ENCODE measurements around the gene ELFN1.

ELFN1 gene

GRCh38 chr7:1705856-1706255 lies 35.8 kb downstream of the ELFN1 start:
- no peak for TF ChIP-seq CTCF (conservative IDR thresholded peaks at IDR 0.05; ENCODE audit: low read length)
- TF ChIP-seq EZH2phosphoT487 (IDR thresholded peaks at IDR 0.05; ENCODE audit: borderline replicate concordance): no peak
- Histone ChIP-seq H3K36me3 (ENCODE audit: insufficient read depth, low read length) (no peaks in the 10 kb centered on the region), H3K4me2 (ENCODE audit: low read depth, low read length, poor library complexity, severe bottlenecking) (no peak overlapping the region), H3F3A (ENCODE audit: low read depth) (no peaks in the 10 kb centered on the region), H3K79me2 (ENCODE audit: insufficient read depth, low read length) (no peaks in the 10 kb centered on the region), H2AFZ (ENCODE audit: low read length) (no peak overlapping the region), H3K9ac (ENCODE audit: low read depth, low read length, poor library complexity, severe bottlenecking) (no peak overlapping the region), H3K4me1 (ENCODE audit: insufficient read depth, low read length, poor library complexity, severe bottlenecking) (no peaks in the 10 kb centered on the region), H3K9me2 (replicated peaks; ENCODE audit: low read depth, low read length) (no peaks in the 10 kb centered on the region), H3K4me3 (ENCODE audit: low read length, poor library complexity, severe bottlenecking) (no peak overlapping the region), H3K9me3 (ENCODE audit: insufficient read depth, low read depth, low read length) (peaks cover 17% of the 10 kb centered on the region; the same call in 1 of the 2 replicates), H4K20me1 (ENCODE audit: insufficient read depth, low read length, poor library complexity, severe bottlenecking) (no peaks in the 10 kb centered on the region), H3K27me3 (ENCODE audit: insufficient read depth, low read length, poor library complexity, severe bottlenecking) (no peaks in the 10 kb centered on the region)

GRCh38 chr7:1706381-1706720 lies 36.3 kb downstream of the ELFN1 start:
- peaks cover 17% of the 10 kb centered on the region; the same call in 1 of the 2 replicates for H3K9me3 ChIP-seq (ENCODE audit: insufficient read depth, low read depth, low read length)
- TF ChIP-seq EZH2phosphoT487 (IDR thresholded peaks at IDR 0.05; ENCODE audit: borderline replicate concordance) (no peak), CTCF (conservative IDR thresholded peaks at IDR 0.05; ENCODE audit: low read length) (no peak)

GRCh38 chr7:1706721-1707613 lies 36.9 kb downstream of the ELFN1 start:
- Histone ChIP-seq H4K20me1 (ENCODE audit: insufficient read depth, low read length, poor library complexity, severe bottlenecking) (no peaks in the 10 kb centered on the region), H3K4me1 (ENCODE audit: insufficient read depth, low read length, poor library complexity, severe bottlenecking) (no peaks in the 10 kb centered on the region), H3K36me3 (ENCODE audit: insufficient read depth, low read length) (no peaks in the 10 kb centered on the region), H2AFZ (ENCODE audit: low read length) (no peak overlapping the region), H3K27me3 (ENCODE audit: insufficient read depth, low read length, poor library complexity, severe bottlenecking) (no peaks in the 10 kb centered on the region), H3K79me2 (ENCODE audit: insufficient read depth, low read length) (no peaks in the 10 kb centered on the region), H3K4me2 (ENCODE audit: low read depth, low read length, poor library complexity, severe bottlenecking) (no peak overlapping the region), H3K9ac (ENCODE audit: low read depth, low read length, poor library complexity, severe bottlenecking) (no peak overlapping the region), H3K9me3 (ENCODE audit: insufficient read depth, low read depth, low read length) (peaks cover 17% of the 10 kb centered on the region; the same call in 1 of the 2 replicates), H3K9me2 (replicated peaks; ENCODE audit: low read depth, low read length) (no peaks in the 10 kb centered on the region), H3K4me3 (ENCODE audit: low read length, poor library complexity, severe bottlenecking) (no peak overlapping the region), H3F3A (ENCODE audit: low read depth) (no peaks in the 10 kb centered on the region)
- TF ChIP-seq CTCF (conservative IDR thresholded peaks at IDR 0.05; ENCODE audit: low read length) (no peak), EZH2phosphoT487 (IDR thresholded peaks at IDR 0.05; ENCODE audit: borderline replicate concordance) (no peak)

More at GRCh38 chr7:1706381-1706720, 36.3 kb downstream of the ELFN1 start:
- no peaks in the 10 kb centered on the region for H3K9me2 ChIP-seq (replicated peaks; ENCODE audit: low read depth, low read length)
- no peaks in the 10 kb centered on the region for H3K27me3 ChIP-seq (ENCODE audit: insufficient read depth, low read length, poor library complexity, severe bottlenecking)
- H3F3A ChIP-seq (ENCODE audit: low read depth): no peaks in the 10 kb centered on the region
- H3K36me3 ChIP-seq (ENCODE audit: insufficient read depth, low read length): no peaks in the 10 kb centered on the region
- no peak overlapping the region for H3K4me2 ChIP-seq (ENCODE audit: low read depth, low read length, poor library complexity, severe bottlenecking)
- no peak overlapping the region for H2AFZ ChIP-seq (ENCODE audit: low read length)
- H3K9ac ChIP-seq (ENCODE audit: low read depth, low read length, poor library complexity, severe bottlenecking): no peak overlapping the region
- H3K4me1 ChIP-seq (ENCODE audit: insufficient read depth, low read length, poor library complexity, severe bottlenecking): no peaks in the 10 kb centered on the region
- H4K20me1 ChIP-seq (ENCODE audit: insufficient read depth, low read length, poor library complexity, severe bottlenecking): no peaks in the 10 kb centered on the region
- H3K4me3 ChIP-seq (ENCODE audit: low read length, poor library complexity, severe bottlenecking): no peak overlapping the region
- H3K79me2 ChIP-seq (ENCODE audit: insufficient read depth, low read length): no peaks in the 10 kb centered on the region

All from Loucy (cell line).